ENCODE data around the gene PSMA6. TPM values are rescaled to one million over a fixed set of nuclear protein-coding genes. Genes with fewer than 3 reads are reported as not detected.
A peak's percentile ranks its signal among the peaks of the same experiment; 100 is the strongest.

PSMA6 gene
- total and polyA plus RNA-seq, 2 of the 13 experiments (the other 11 are each of a cell fraction or from before 2014, with no cell fraction given): 525 to 1,109 TPM

- TF ChIP-seq RBFOX2 (IDR thresholded peaks at IDR 0.05; ENCODE audit: low read depth, low read length): no peak
- TF ChIP-seq ZNF10 (CRISPR knock-in tag; IDR thresholded peaks at IDR 0.05; ENCODE audit: borderline replicate concordance, low read depth): no peak
- TF ChIP-seq NR1H2 (CRISPR knock-in tag; IDR thresholded peaks at IDR 0.05; ENCODE audit: borderline replicate concordance, low read depth): no peak
- no peak for TF ChIP-seq FOXM1 (CRISPR knock-in tag; IDR thresholded peaks at IDR 0.05)
- 0 out of 2 replicates have a peak, but pooled peaks have one; percentile 45 for TF ChIP-seq NKX3-1 (CRISPR knock-in tag; IDR thresholded peaks at IDR 0.05)
- TF ChIP-seq MAX (IDR thresholded peaks at IDR 0.05): no peak
- TF ChIP-seq PTBP1 (IDR thresholded peaks at IDR 0.05; ENCODE audit: low read depth, low read length, poor library complexity, severe bottlenecking): no peak
- no peak for TF ChIP-seq SNAPC2 (CRISPR knock-in tag; IDR thresholded peaks at IDR 0.05)
- TF ChIP-seq ZNF720 (CRISPR knock-in tag; IDR thresholded peaks at IDR 0.05): no peak
- TF ChIP-seq ZSCAN20 (CRISPR knock-in tag; IDR thresholded peaks at IDR 0.05; ENCODE audit: borderline replicate concordance): no peak
- no peak for TF ChIP-seq SNAI1 (CRISPR knock-in tag; IDR thresholded peaks at IDR 0.05; ENCODE audit: borderline replicate concordance)
- TF ChIP-seq ZNF24 (IDR thresholded peaks at IDR 0.05): peak; percentile 42; the same call in 1 of the 2 replicates
- no peak for TF ChIP-seq CHD2 (IDR thresholded peaks at IDR 0.05; ENCODE audit: low read depth, low read length)
- TF ChIP-seq ZNF101 (CRISPR knock-in tag; IDR thresholded peaks at IDR 0.05; ENCODE audit: borderline replicate concordance, low read depth): 0 out of 2 replicates have a peak, but pooled peaks have one; percentile 79
- TF ChIP-seq ZBTB21 (CRISPR knock-in tag; IDR thresholded peaks at IDR 0.05): no peak
- TF ChIP-seq ZNF562 (CRISPR knock-in tag; IDR thresholded peaks at IDR 0.05; ENCODE audit: borderline replicate concordance): no peak
- peak; percentile 77; the same call in 1 of the 2 replicates for TF ChIP-seq MEIS1 (CRISPR knock-in tag; IDR thresholded peaks at IDR 0.05; ENCODE audit: borderline replicate concordance)
- no peak for TF ChIP-seq SOX13 (IDR thresholded peaks at IDR 0.05)
- TF ChIP-seq SOX13 (CRISPR knock-in tag; conservative IDR thresholded peaks at IDR 0.05 in 1 of 2, IDR thresholded peaks at IDR 0.05 in 1 of 2): 0 out of 4 replicates have a peak, but pooled peaks of 1 of the 2 experiments have one; percentile 64
- TF ChIP-seq SNRNP70 (IDR thresholded peaks at IDR 0.05; ENCODE audit: low read depth, low read length): no peak
- 0 out of 2 replicates have a peak, but pooled peaks have one; percentile 35 for TF ChIP-seq ZNF766 (CRISPR knock-in tag; IDR thresholded peaks at IDR 0.05; ENCODE audit: borderline replicate concordance)
- no peak for TF ChIP-seq ZNF432 (CRISPR knock-in tag; IDR thresholded peaks at IDR 0.05; ENCODE audit: borderline replicate concordance)
- no peak for TF ChIP-seq ZNF460 (CRISPR knock-in tag; IDR thresholded peaks at IDR 0.05; ENCODE audit: borderline replicate concordance)
- no peak for TF ChIP-seq HHEX (CRISPR knock-in tag; IDR thresholded peaks at IDR 0.05)
- TF ChIP-seq ZNF652 (CRISPR knock-in tag; IDR thresholded peaks at IDR 0.05; ENCODE audit: borderline replicate concordance, low read depth): no peak
- TF ChIP-seq ZNF790 (CRISPR knock-in tag; IDR thresholded peaks at IDR 0.05; ENCODE audit: borderline replicate concordance): no peak
- no peak for TF ChIP-seq CEBPB (IDR thresholded peaks at IDR 0.05; ENCODE audit: borderline replicate concordance, low read depth, low read length)
- no peak; the same call in 1 of the 2 replicates for TF ChIP-seq ZBTB37 (CRISPR knock-in tag; IDR thresholded peaks at IDR 0.05)
- TF ChIP-seq ZNF747 (CRISPR knock-in tag; IDR thresholded peaks at IDR 0.05; ENCODE audit: borderline replicate concordance): no peak; the same call in 1 of the 2 replicates
Observed at GRCh38 chr14:35292770-35293561, 784 bp downstream of the PSMA6 start (continued).
